ENCODE measurements around the gene RBMS3. TPM values are rescaled to one million over a fixed set of nuclear protein-coding genes. Genes with fewer than 3 reads are reported as not detected.

Gene RBMS3
- total and polyA plus RNA-seq, 2 of the 13 experiments (the other 11 are each of a cell fraction or from before 2014, with no cell fraction given) = not detected

DNA sequence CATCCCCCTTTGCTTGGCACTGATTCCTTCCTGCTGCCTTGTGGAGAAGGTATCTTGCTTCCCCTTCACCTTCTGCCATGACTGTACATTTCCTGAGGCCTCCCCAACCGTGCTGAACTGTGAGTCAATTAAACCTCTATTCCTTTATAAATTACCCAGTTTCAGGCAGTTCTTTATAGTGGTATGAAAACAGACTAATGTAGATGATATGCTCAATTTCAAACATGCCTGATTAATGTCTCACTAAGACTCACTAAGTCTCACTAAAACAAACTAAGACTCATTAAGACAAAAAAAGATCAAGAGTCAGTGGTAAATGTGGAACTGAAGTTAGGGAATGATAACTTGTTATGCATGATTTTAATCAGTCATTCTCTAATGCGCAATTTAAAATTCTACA is 606.6 kb downstream of the RBMS3 start:
- no peak overlapping the region for H3K27ac ChIP-seq (ENCODE audit: extremely low read length, insufficient read depth, low read length)
- WGBS (ENCODE audit: low lambda C conversion rate) = 0% methylated on average over 2 of the region's 2 CpGs
- DNase-seq (ENCODE audit: low spot score) (no peak), ATAC-seq (no peak), FAIRE-seq (no peak)
- ChIA-PET POLR2A (no interaction called here), CTCF (ENCODE audit: low intra/inter-chr PET ratio, low total read pairs) (no interaction called here)
- BruUV-seq (replicated peaks) = no TSS peak
- in situ Hi-C loops (cut with HindIII; ENCODE audit: extremely low pct_ligation_motif_present, low pct_unique_long_range_greater_than_20kb) = no loop called here
- no peak overlapping the region for H2AFZ ChIP-seq (ENCODE audit: low read length)
- no peaks in the 10 kb centered on the region for H3K36me3 ChIP-seq (replicated peaks in 1 of 2; ENCODE audit: control insufficient read depth in 1 of 2, insufficient read depth in 2 of 2, low read length in 2 of 2)
- H4K20me1 ChIP-seq (ENCODE audit: insufficient read depth, low read length) = no peaks in the 10 kb centered on the region
- TF ChIP-seq RBFOX2 (IDR thresholded peaks at IDR 0.05; ENCODE audit: low read depth, low read length) = no peak
- TF ChIP-seq MAFG (CRISPR knock-in tag; IDR thresholded peaks at IDR 0.05) = no peak
- no peak for TF ChIP-seq RORA (CRISPR knock-in tag; IDR thresholded peaks at IDR 0.05)
- no peak for TF ChIP-seq YY1 (IDR thresholded peaks at IDR 0.05; ENCODE audit: insufficient read depth, insufficient replicate concordance, low read depth, low read length)
- TF ChIP-seq ELF4 (CRISPR knock-in tag; IDR thresholded peaks at IDR 0.05; ENCODE audit: borderline replicate concordance) = no peak
- no peak for TF ChIP-seq ZNF709 (CRISPR knock-in tag; IDR thresholded peaks at IDR 0.05)
- no peak for TF ChIP-seq ZMYM4 (CRISPR knock-in tag; IDR thresholded peaks at IDR 0.05)
- TF ChIP-seq NR1H2 (CRISPR knock-in tag; IDR thresholded peaks at IDR 0.05; ENCODE audit: borderline replicate concordance, low read depth) = no peak
- no peak for TF ChIP-seq BORCS8-MEF2B (CRISPR knock-in tag; IDR thresholded peaks at IDR 0.05)
- no peak for TF ChIP-seq ATF7-NPFF (CRISPR knock-in tag; IDR thresholded peaks at IDR 0.05; ENCODE audit: low read depth)
- TF ChIP-seq NONO (IDR thresholded peaks at IDR 0.05) = no peak
- no peak for TF ChIP-seq NONO (CRISPR knock-in tag; conservative IDR thresholded peaks at IDR 0.05)
- TF ChIP-seq, protein P1, sequence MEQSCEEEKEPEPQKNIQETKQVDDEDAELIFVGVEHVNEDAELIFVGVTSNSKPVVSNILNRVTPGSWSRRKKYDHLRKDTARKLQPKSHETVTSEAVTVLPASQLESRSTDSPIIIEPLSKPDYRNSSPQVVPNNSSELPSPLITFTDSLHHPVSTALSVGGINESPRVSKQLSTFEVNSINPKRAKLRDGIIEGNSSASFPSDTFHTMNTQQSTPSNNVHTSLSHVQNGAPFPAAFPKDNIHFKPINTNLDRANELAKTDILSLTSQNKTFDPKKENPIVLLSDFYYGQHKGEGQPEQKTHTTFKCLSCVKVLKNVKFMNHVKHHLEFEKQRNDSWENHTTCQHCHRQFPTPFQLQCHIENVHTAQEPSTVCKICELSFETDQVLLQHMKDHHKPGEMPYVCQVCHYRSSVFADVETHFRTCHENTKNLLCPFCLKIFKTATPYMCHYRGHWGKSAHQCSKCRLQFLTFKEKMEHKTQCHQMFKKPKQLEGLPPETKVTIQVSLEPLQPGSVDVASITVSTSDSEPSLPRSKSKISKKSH (CRISPR knock-in tag; IDR thresholded peaks at IDR 0.05; ENCODE audit: borderline replicate concordance) = no peak
- TF ChIP-seq EZH2 (conservative IDR thresholded peaks at IDR 0.05; ENCODE audit: low read depth, low read length) = no peak
- TF ChIP-seq SPEN (CRISPR knock-in tag; IDR thresholded peaks at IDR 0.05; ENCODE audit: low read depth) = no peak
- TF ChIP-seq RAD21 (CRISPR knock-in tag; IDR thresholded peaks at IDR 0.05) = no peak
- TF ChIP-seq ZNF251 (CRISPR knock-in tag; IDR thresholded peaks at IDR 0.05) = no peak
- no peaks in the 10 kb centered on the region for H3K9me3 ChIP-seq (ENCODE audit: low read length)
- no peaks in the 10 kb centered on the region for H3K79me2 ChIP-seq (ENCODE audit: insufficient read depth, low read length)
- no peaks in the 10 kb centered on the region for H3K27me3 ChIP-seq (ENCODE audit: control insufficient read depth in 1 of 2, insufficient read depth in 2 of 2, low read length in 2 of 2)
- no peak overlapping the region for H3K4me3 ChIP-seq (replicated peaks in 1 of 3; ENCODE audit: insufficient read depth in 1 of 3, low read depth in 2 of 3, low read length in 3 of 3)
- H3K4me2 ChIP-seq (ENCODE audit: low read depth, low read length) = no peak overlapping the region
- H3K4me1 ChIP-seq (ENCODE audit: insufficient read depth, low read length) = no peaks in the 10 kb centered on the region
- intact Hi-C loops (cut with micrococcal nuclease; ENCODE audit: unreplicated experiment) = no loop called here
- no peak overlapping the region for H3K9ac ChIP-seq (ENCODE audit: insufficient read depth, low read depth, low read length)
